Measurements from ENCODE around the gene SPPL2B. TPM values are rescaled to one million over a fixed set of nuclear protein-coding genes. Genes with fewer than 3 reads are reported as not detected.

Gene SPPL2B
- total and polyA plus RNA-seq, 8 donors, result 13.6 to 450 (median 74.1) TPM

DNA sequence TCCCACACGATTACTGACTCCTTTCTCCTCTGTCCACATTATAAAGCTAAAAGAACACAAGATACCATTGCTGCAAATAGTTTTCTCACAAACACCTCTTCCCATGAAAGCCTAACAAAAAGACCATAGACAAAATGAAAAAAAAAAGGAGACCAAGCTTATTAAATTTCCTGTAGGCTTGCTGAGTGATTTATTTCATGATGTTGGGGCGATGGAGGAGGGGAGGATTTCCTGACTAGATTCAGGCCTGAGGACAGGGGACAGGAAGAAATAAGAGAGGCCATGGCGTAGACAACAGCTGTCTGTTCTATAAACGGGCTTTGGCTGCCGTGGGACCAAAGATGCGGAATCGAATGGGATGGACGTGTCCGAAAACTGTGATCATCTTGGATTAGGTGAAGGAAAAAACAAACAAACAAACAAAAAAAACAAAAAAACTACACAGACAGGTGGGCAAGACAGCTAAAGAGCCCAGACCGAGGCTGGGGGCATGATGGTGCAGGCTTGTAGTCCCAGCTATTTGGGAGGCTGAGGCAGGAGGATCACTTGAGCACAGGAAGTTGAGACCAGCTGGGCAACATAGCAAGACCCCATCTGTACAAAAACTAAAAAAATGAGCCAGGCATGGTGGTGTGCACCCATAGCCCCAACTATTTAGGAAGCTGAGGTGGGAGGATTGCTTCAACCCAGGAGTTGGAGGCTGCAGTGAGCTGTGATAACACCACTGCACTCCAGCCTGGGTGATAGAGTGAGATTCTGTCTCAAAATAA, 36.9 kb downstream of the SPPL2B start:
- H3K27me3 ChIP-seq, result peaks cover 0 to 74% (median 30%) of the 10 kb centered on the region in 3 donors

DNA sequence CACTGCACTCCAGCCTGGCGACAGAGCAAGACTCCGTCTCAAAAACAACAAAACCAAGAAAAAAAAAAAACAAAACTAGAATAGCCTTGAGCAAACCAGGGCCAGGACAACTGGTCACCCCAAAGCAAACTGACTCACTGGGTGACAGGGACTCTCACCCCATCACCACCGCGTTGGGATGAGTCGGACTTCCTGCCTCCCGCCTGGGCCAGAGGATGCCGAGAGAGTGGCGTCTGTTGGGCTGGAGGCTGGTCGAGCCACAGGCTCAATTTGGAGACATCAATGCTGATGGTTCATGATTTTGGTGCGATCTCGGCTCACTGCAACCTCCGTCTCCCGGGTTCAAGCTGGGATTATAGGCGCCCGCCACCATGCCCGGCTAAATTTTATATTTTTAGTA, 43.2 kb downstream of the SPPL2B start:
- intact Hi-C loops (cut with DNase I; ENCODE audit: low total_unique reads), result no loop called here
- no peak for DNase-seq
- Histone ChIP-seq H3K9me3 (peaks cover 0 to 6% (median 5%) of the 10 kb centered on the region in 4 donors), H3K4me3 (no peak overlapping the region), H3K4me1 (no peaks in the 10 kb centered on the region), H3K27me3 (peaks cover 0 to 44% (median 12%) of the 10 kb centered on the region in 3 donors), H3K27ac (no peak overlapping the region), H3K36me3 (no peaks in the 10 kb centered on the region)
- WGBS, 5 donors, result 75 to 86% (median 80%) methylated on average over 15 to 16 of the region's 16 CpGs
- TF ChIP-seq, protein P1, sequence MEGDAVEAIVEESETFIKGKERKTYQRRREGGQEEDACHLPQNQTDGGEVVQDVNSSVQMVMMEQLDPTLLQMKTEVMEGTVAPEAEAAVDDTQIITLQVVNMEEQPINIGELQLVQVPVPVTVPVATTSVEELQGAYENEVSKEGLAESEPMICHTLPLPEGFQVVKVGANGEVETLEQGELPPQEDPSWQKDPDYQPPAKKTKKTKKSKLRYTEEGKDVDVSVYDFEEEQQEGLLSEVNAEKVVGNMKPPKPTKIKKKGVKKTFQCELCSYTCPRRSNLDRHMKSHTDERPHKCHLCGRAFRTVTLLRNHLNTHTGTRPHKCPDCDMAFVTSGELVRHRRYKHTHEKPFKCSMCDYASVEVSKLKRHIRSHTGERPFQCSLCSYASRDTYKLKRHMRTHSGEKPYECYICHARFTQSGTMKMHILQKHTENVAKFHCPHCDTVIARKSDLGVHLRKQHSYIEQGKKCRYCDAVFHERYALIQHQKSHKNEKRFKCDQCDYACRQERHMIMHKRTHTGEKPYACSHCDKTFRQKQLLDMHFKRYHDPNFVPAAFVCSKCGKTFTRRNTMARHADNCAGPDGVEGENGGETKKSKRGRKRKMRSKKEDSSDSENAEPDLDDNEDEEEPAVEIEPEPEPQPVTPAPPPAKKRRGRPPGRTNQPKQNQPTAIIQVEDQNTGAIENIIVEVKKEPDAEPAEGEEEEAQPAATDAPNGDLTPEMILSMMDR (IDR thresholded peaks at IDR 0.05), result no peak
- TF ChIP-seq POLR2A (IDR thresholded peaks at IDR 0.05), result no peak
- TF ChIP-seq POLR2AphosphoS5 (IDR thresholded peaks at IDR 0.05), result no peak
- no peak for TF ChIP-seq EP300 (IDR thresholded peaks at IDR 0.05)

More for the DNA sequence above, 36.9 kb downstream of the SPPL2B start:
- Histone ChIP-seq H3K4me3 (no peak overlapping the region), H3K4me1 (peaks cover 0 to 5% (median 2%) of the 10 kb centered on the region in 4 donors), H3K36me3 (no peaks in the 10 kb centered on the region), H3K9me3 (peaks cover 0 to 6% (median 5%) of the 10 kb centered on the region in 4 donors), H3K27ac (no peak overlapping the region)
- no peak for TF ChIP-seq POLR2AphosphoS5 (IDR thresholded peaks at IDR 0.05)
- TF ChIP-seq EP300 (IDR thresholded peaks at IDR 0.05), result no peak
- no peak for TF ChIP-seq POLR2A (IDR thresholded peaks at IDR 0.05)
- TF ChIP-seq, protein P1 (IDR thresholded peaks at IDR 0.05), result no peak
- WGBS, 5 donors, result 54 to 73% (median 70%) methylated on average over 10 of the region's 10 CpGs
- DNase-seq, result no peak
- intact Hi-C loops (cut with DNase I; ENCODE audit: low total_unique reads), result no loop called here

DNA sequence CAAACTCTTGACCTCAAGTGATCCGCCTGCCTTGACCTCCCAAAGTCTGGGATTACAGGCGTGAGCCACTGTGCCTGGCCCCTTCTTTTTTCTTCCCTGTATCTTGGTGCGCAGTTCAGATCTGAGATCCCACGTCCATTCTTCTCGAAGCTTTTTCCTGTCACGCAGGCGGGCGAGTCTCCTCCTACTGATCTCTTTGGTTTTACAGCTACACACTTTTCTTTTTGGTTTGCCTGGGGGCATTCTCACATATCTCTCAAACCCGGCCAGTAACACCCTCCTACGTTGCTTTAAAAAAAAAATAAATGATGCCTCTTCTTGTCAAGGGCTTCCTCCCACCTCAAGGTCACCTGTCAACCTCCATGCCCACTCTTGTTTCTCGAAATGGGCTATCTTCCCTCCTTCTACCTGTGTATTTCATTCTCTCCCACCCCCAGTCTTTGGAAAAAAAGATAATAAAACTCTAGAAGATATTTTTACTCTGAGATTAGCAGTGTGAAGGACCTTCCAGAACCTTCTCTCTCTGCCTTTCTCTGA, 43.7 kb downstream of the SPPL2B start:
- no peak for DNase-seq
- 53 to 63% (median 57%) methylated on average over 11 of the region's 11 CpGs for WGBS, 5 donors

GRCh38 chr19:2374808-2375207, 46.3 kb downstream of the SPPL2B start:
- Histone ChIP-seq H3K4me3 (no peak overlapping the region), H3K27me3 (peaks cover 0 to 31% (median 12%) of the 10 kb centered on the region in 3 donors), H3K36me3 (no peaks in the 10 kb centered on the region), H3K4me1 (no peaks in the 10 kb centered on the region), H3K9me3 (peaks cover 0 to 13% (median 6%) of the 10 kb centered on the region in 4 donors), H3K27ac (no peak overlapping the region)
- DNase-seq, result no peak
- TF ChIP-seq EP300 (IDR thresholded peaks at IDR 0.05), result no peak
- TF ChIP-seq POLR2A (IDR thresholded peaks at IDR 0.05), result no peak
- TF ChIP-seq, protein P1 (IDR thresholded peaks at IDR 0.05), result no peak
- no peak for TF ChIP-seq POLR2AphosphoS5 (IDR thresholded peaks at IDR 0.05)
- WGBS, 5 donors, result 80 to 88% (median 84%) methylated on average over 13 of the region's 13 CpGs
- intact Hi-C loops (cut with DNase I; ENCODE audit: low total_unique reads), result no loop called here

More for the DNA sequence above, 43.7 kb downstream of the SPPL2B start:
- intact Hi-C loops (cut with DNase I; ENCODE audit: low total_unique reads), result no loop called here
- Histone ChIP-seq H3K36me3 (no peaks in the 10 kb centered on the region), H3K4me3 (no peak overlapping the region), H3K27me3 (peaks cover 0 to 42% (median 12%) of the 10 kb centered on the region in 3 donors), H3K9me3 (peaks cover 0 to 6% (median 5%) of the 10 kb centered on the region in 4 donors), H3K27ac (no peak overlapping the region), H3K4me1 (no peaks in the 10 kb centered on the region)
- TF ChIP-seq POLR2AphosphoS5 (IDR thresholded peaks at IDR 0.05), result no peak
- TF ChIP-seq EP300 (IDR thresholded peaks at IDR 0.05), result no peak
- TF ChIP-seq, protein P1 (IDR thresholded peaks at IDR 0.05), result no peak
- TF ChIP-seq POLR2A (IDR thresholded peaks at IDR 0.05), result no peak
